ENCODE results near the gene DPH7.
A peak's percentile ranks its signal among the peaks of the same experiment; 100 is the strongest.
"Not testable (repeated sequence)": the region's sequence is repeated elsewhere in the genome, so short reads cannot be mapped to it uniquely, and the experiment has no call there.

Gene DPH7

GRCh38 chr9:137545123-137545522, 33.6 kb downstream of the DPH7 start:
- DNase-seq, result no peak

GRCh38 chr9:137544176-137544760, 34.5 kb downstream of the DPH7 start:
- no peak for DNase-seq

- DNase-seq, result no peak
Measured at GRCh38 chr9:137543237-137543963, 35.3 kb downstream of the DPH7 start.

- DNase-seq, result no peak
Measured at GRCh38 chr9:137542486-137542885, 36.2 kb downstream of the DPH7 start.

GRCh38 chr9:137540536-137540935, 38.2 kb downstream of the DPH7 start:
- no peak for DNase-seq

- no peak for DNase-seq
Measured at GRCh38 chr9:137538058-137538457, 40.7 kb downstream of the DPH7 start.

GRCh38 chr9:137536594-137537131, 42.1 kb downstream of the DPH7 start:
- peak; percentile 22 for DNase-seq

- no peak for DNase-seq
Measured at GRCh38 chr9:137535120-137535428, 43.7 kb downstream of the DPH7 start.

GRCh38 chr9:137534256-137535119, 44.2 kb downstream of the DPH7 start:
- DNase-seq, result peak; percentile 45

GRCh38 chr9:137532891-137533468, 45.7 kb downstream of the DPH7 start:
- DNase-seq, result not testable (repeated sequence)

- DNase-seq, result no peak
Measured at GRCh38 chr9:137531099-137531765, 47.5 kb downstream of the DPH7 start.

GRCh38 chr9:137530331-137530730, 48.4 kb downstream of the DPH7 start:
- no peak for DNase-seq

- DNase-seq, result no peak
Measured at GRCh38 chr9:137524981-137525317, 53.8 kb downstream of the DPH7 start.

- no peak for DNase-seq
Measured at GRCh38 chr9:137524161-137524980, 54.4 kb downstream of the DPH7 start.

GRCh38 chr9:137522746-137523455, 55.8 kb downstream of the DPH7 start:
- DNase-seq, result no peak

- no peak for DNase-seq
Measured at GRCh38 chr9:137521405-137521985, 57.2 kb downstream of the DPH7 start.

- no peak for DNase-seq
Measured at GRCh38 chr9:137520614-137521404, 57.9 kb downstream of the DPH7 start.

GRCh38 chr9:137519553-137519952, 59.2 kb downstream of the DPH7 start:
- no peak for DNase-seq

GRCh38 chr9:137518661-137519459, 59.9 kb downstream of the DPH7 start:
- DNase-seq, result not testable (repeated sequence)

Data from CD4-positive, alpha-beta T cell treated with Interleukin-17A for 1 hour (primary cell).